Keratinocyte (primary cell): ENCODE results near the gene USH2A. TPM values are rescaled to one million over a fixed set of nuclear protein-coding genes. Genes with fewer than 3 reads are reported as not detected.

ENCODE experiments used
- DNase-seq: peaks from one replicate; pipeline ENCODE4 v3.0.0-alpha.2; 2011; ENCODE audit warnings: low read depth, missing footprints, low spot score
- FAIRE-seq: peaks from 2 replicates; lab custom pipeline; 2011; peaks lifted over from hg19 to GRCh38; lab: Jason Lieb, UNC
- H2AFZ ChIP-seq: 2 replicates; pipeline ENCODE4 v1.6.0; 2012; ENCODE audit warnings: low read length, control low read depth, inconsistent platforms; ENCODE audit not compliant: control insufficient read depth
- H3K27ac ChIP-seq: 2 replicates; pipeline ENCODE4 v1.5.1; 2011; ENCODE audit warnings: low read length; ENCODE audit not compliant: control insufficient read depth, insufficient read depth
- H3K27me3 ChIP-seq: 3 replicates; pipeline ENCODE4 v1.6.0; 2011; ENCODE audit warnings: low read length; ENCODE audit not compliant: control insufficient read depth, insufficient read depth; ENCODE audit errors: extremely low read depth
- H3K36me3 ChIP-seq, 2 experiments: 2 replicates in 1 of 2; 3 replicates in 1 of 2; pipeline ENCODE4 v1.5.1; 2011; ENCODE audit warnings: low read length in 2 of 2, mild to moderate bottlenecking in 1 of 2; ENCODE audit not compliant: control insufficient read depth in 2 of 2, insufficient read depth in 2 of 2; ENCODE audit errors: extremely low read depth in 1 of 2
- H3K4me1 ChIP-seq: 3 replicates; pipeline ENCODE4 v1.5.1; 2011; ENCODE audit warnings: low read length; ENCODE audit not compliant: control insufficient read depth, insufficient read depth; ENCODE audit errors: extremely low read depth
- H3K4me2 ChIP-seq: 3 replicates; pipeline ENCODE4 v1.6.0; 2011; ENCODE audit warnings: low read depth, low read length; ENCODE audit not compliant: control insufficient read depth, insufficient read depth; ENCODE audit errors: extremely low read depth
- H3K4me3 ChIP-seq, 3 experiments: fragments of 200-600 bp in 1 of 3; sonication (generic) in 1 of 3; 2 replicates in 2 of 3; 3 replicates in 1 of 3; pipeline ENCODE4 v1.5.1; 2011 to 2016; ENCODE audit warnings: low read length in 3 of 3, mild to moderate bottlenecking in 3 of 3, control low read depth in 2 of 3, inconsistent platforms in 1 of 3, low read depth in 1 of 3, mixed read lengths in 1 of 3, mixed run types in 1 of 3, moderate library complexity in 1 of 3; ENCODE audit not compliant: control insufficient read depth in 2 of 3, insufficient read depth in 2 of 3; ENCODE audit errors: extremely low read depth in 1 of 3
- H3K79me2 ChIP-seq: 2 replicates; pipeline ENCODE4 v1.6.0; 2012; ENCODE audit warnings: low read length; ENCODE audit not compliant: control insufficient read depth, insufficient read depth
- H3K9ac ChIP-seq: 3 replicates; pipeline ENCODE4 v1.6.0; 2011; ENCODE audit warnings: low read length; ENCODE audit not compliant: control insufficient read depth, insufficient read depth; ENCODE audit errors: extremely low read depth
- H3K9me1 ChIP-seq: 3 replicates; pipeline ENCODE4 v1.6.0; 2011; ENCODE audit warnings: low read length; ENCODE audit not compliant: control insufficient read depth, insufficient read depth; ENCODE audit errors: extremely low read depth
- H3K9me3 ChIP-seq: 2 replicates; pipeline ENCODE4 v1.5.1; 2012; ENCODE audit warnings: low read depth, low read length; ENCODE audit not compliant: control insufficient read depth
- H4K20me1 ChIP-seq: 3 replicates; pipeline ENCODE4 v1.6.0; 2011; ENCODE audit warnings: low read length; ENCODE audit not compliant: control insufficient read depth, insufficient read depth; ENCODE audit errors: extremely low read depth
- EZH2 ChIP-seq: IDR thresholded peaks from one replicate; pipeline ENCODE4 v1.6.1; 2012; ENCODE audit warnings: inconsistent platforms, mild to moderate bottlenecking, low read length, moderate library complexity
- dilution Hi-C: fragments of 300-500 bp; cut with MboI; formaldehyde crosslinking; loops from one replicate; pipeline ENCODE4 v1.7.0; 2020; ENCODE audit warnings: low sequenced_read_pairs; ENCODE audit not compliant: extremely low pct_ligation_motif_present
- polyA plus RNA-seq, 5 experiments: library from polyadenylated mRNA; depleted of rRNA in 3 of 5; stranded (reverse) in 3 of 5; stranded (forward) in 1 of 5; unstranded in 1 of 5; fragments of >200 nt; gene quantifications; 1 replicate in 1 of 5; 2 replicates in 3 of 5; 3 replicates in 1 of 5; pipeline versions ENCODE4 v1.2.1 to v1.2.3, GENCODE V29; 2011 to 2012; ENCODE audit warnings: missing spikeins in 2 of 5, low read depth in 1 of 5, low replicate concordance in 1 of 5
- TF ChIP-seq, protein P1 (sequence below), 3 experiments: IDR thresholded peaks in 1 of 3; conservative IDR thresholded peaks in 1 of 3; optimal IDR thresholded peaks in 1 of 3; 2 replicates in 2 of 3; 3 replicates in 1 of 3; pipeline versions ENCODE3 to v1.5.1; 2011; ENCODE audit warnings: low read length in 3 of 3, mild to moderate bottlenecking in 3 of 3, moderate library complexity in 2 of 3, control low read depth in 1 of 3, inconsistent platforms in 1 of 3; ENCODE audit not compliant: insufficient read depth in 2 of 3; ENCODE audit errors: extremely low read depth in 1 of 3

USH2A gene
- polyA plus RNA-seq, 1 donor (not counting 4 experiments of a cell fraction or from before 2014, with no cell fraction given), result not detected

DNA sequence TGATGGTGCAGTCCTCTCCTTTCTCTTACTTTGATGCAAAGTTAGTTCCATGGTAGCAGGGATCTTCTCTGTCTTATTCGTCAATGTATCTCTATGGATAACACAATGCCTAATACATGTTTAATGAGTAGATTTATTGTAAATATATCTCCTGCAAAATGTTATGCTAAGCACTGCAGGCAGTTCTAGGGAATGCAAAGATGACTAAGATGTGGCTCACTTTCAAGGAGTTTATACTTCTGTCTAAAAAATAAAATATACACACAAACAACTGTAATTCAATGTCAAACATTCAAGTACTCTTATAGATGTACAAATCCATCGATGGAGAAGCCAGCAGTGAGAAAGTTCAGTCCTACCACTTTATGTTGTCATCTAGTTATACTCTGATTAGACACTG, 661.8 kb downstream of the USH2A start:
- H3K27ac ChIP-seq, result no peak overlapping the region
- H3K9ac ChIP-seq, result no peak overlapping the region
- dilution Hi-C loops, result no loop called here
- H3K4me3 ChIP-seq, result no peak overlapping the region
- no peak overlapping the region for H2AFZ ChIP-seq
- H3K9me3 ChIP-seq, result no peaks in the 10 kb centered on the region
- no peaks in the 10 kb centered on the region for H3K36me3 ChIP-seq
- TF ChIP-seq EZH2, result no peak
- TF ChIP-seq, protein P1, sequence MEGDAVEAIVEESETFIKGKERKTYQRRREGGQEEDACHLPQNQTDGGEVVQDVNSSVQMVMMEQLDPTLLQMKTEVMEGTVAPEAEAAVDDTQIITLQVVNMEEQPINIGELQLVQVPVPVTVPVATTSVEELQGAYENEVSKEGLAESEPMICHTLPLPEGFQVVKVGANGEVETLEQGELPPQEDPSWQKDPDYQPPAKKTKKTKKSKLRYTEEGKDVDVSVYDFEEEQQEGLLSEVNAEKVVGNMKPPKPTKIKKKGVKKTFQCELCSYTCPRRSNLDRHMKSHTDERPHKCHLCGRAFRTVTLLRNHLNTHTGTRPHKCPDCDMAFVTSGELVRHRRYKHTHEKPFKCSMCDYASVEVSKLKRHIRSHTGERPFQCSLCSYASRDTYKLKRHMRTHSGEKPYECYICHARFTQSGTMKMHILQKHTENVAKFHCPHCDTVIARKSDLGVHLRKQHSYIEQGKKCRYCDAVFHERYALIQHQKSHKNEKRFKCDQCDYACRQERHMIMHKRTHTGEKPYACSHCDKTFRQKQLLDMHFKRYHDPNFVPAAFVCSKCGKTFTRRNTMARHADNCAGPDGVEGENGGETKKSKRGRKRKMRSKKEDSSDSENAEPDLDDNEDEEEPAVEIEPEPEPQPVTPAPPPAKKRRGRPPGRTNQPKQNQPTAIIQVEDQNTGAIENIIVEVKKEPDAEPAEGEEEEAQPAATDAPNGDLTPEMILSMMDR (optimal IDR thresholded peaks at IDR 0.05 in 1 of 3, IDR thresholded peaks at IDR 0.05 in 1 of 3, conservative IDR thresholded peaks at IDR 0.05 in 1 of 3; ENCODE audit: extremely low read depth in 1 of 3, insufficient read depth in 2 of 3, low read length in 3 of 3), result no peak
- no peaks in the 10 kb centered on the region for H3K9me1 ChIP-seq
- no peak overlapping the region for H3K4me2 ChIP-seq
- H3K27me3 ChIP-seq, result no peaks in the 10 kb centered on the region
- FAIRE-seq, result no peak
- no peaks in the 10 kb centered on the region for H3K4me1 ChIP-seq
- DNase-seq, result no peak
- no peaks in the 10 kb centered on the region for H4K20me1 ChIP-seq
- H3K79me2 ChIP-seq, result no peaks in the 10 kb centered on the region

DNA sequence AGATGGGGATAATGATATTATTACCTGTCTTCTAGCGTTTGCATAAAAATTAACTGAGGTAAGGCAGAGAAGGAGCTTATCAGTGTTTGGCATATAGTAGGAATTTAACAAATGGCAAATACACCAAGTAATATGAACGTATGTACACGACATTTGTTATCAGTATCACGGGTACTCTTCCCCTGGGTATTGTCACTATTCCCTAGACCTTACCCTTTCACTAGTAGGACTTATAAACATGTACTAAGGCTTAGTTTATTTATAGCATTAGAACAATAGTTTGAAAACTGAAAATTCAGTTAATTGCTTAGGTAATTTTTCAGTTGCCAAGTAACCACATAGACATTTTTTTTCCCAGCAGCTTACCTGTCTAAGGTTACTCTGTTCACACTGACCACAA, 669.1 kb downstream of the USH2A start:
- dilution Hi-C loops, result no loop called here
- FAIRE-seq (no peak), DNase-seq (no peak)
- H3K79me2 ChIP-seq, result no peaks in the 10 kb centered on the region
- no peak overlapping the region for H3K27ac ChIP-seq
- H3K4me2 ChIP-seq, result no peak overlapping the region
- H3K9ac ChIP-seq, result no peak overlapping the region
- TF ChIP-seq, protein P1 (optimal IDR thresholded peaks at IDR 0.05 in 1 of 3, IDR thresholded peaks at IDR 0.05 in 1 of 3, conservative IDR thresholded peaks at IDR 0.05 in 1 of 3; ENCODE audit: extremely low read depth in 1 of 3, insufficient read depth in 2 of 3, low read length in 3 of 3), result no peak
- TF ChIP-seq EZH2, result no peak
- no peaks in the 10 kb centered on the region for H4K20me1 ChIP-seq
- H3K36me3 ChIP-seq, result no peaks in the 10 kb centered on the region
- no peaks in the 10 kb centered on the region for H3K9me1 ChIP-seq
- H2AFZ ChIP-seq, result no peak overlapping the region
- H3K9me3 ChIP-seq, result no peaks in the 10 kb centered on the region
- no peaks in the 10 kb centered on the region for H3K27me3 ChIP-seq
- no peak overlapping the region for H3K4me3 ChIP-seq
- H3K4me1 ChIP-seq, result peaks cover 2% of the 10 kb centered on the region
